H9 (cell line): ENCODE measurements around the gene LOXHD1. TPM values are rescaled to one million over a fixed set of nuclear protein-coding genes. Genes with fewer than 3 reads are reported as not detected.

ENCODE experiments used
- DNase-seq: peaks from one replicate; pipeline ENCODE4 v3.0.0-alpha.2; 2017
- H2AFZ ChIP-seq: one replicate; pipeline ENCODE4 v1.6.1; 2013; ENCODE audit warnings: mild to moderate bottlenecking, low read length, control low read depth, moderate library complexity
- H2AK5ac ChIP-seq: 2 replicates; pipeline ENCODE4 v1.6.1; 2013; ENCODE audit warnings: low read length, control low read depth, mixed read lengths; ENCODE audit not compliant: insufficient read length
- H2BK120ac ChIP-seq: one replicate; pipeline ENCODE4 v1.6.1; 2013; ENCODE audit warnings: low read depth, mild to moderate bottlenecking, low read length, control low read depth, inconsistent platforms; ENCODE audit not compliant: poor library complexity, severe bottlenecking
- H2BK12ac ChIP-seq: 2 replicates; pipeline ENCODE4 v1.6.1; 2013; ENCODE audit warnings: low read length, control low read depth, mixed read lengths, low read depth; ENCODE audit not compliant: insufficient read length
- H2BK15ac ChIP-seq: 2 replicates; pipeline ENCODE4 v1.6.1; 2013; ENCODE audit warnings: low read depth, low read length, control low read depth
- H2BK20ac ChIP-seq: one replicate; pipeline ENCODE4 v1.6.1; 2013; ENCODE audit warnings: low read depth, mild to moderate bottlenecking, low read length, control low read depth, inconsistent platforms; ENCODE audit not compliant: poor library complexity, severe bottlenecking
- H2BK5ac ChIP-seq: 2 replicates; pipeline ENCODE4 v1.6.1; 2013; ENCODE audit warnings: low read length, control low read depth, mixed read lengths; ENCODE audit not compliant: insufficient read length
- H3K14ac ChIP-seq: 2 replicates; pipeline ENCODE4 v1.6.1; 2013; ENCODE audit warnings: low read length, control low read depth; ENCODE audit not compliant: insufficient read depth
- H3K18ac ChIP-seq: 2 replicates; pipeline ENCODE4 v1.6.1; 2013; ENCODE audit warnings: low read depth, mild to moderate bottlenecking, mixed read lengths, low read length, control low read depth; ENCODE audit not compliant: insufficient read length
- H3K23ac ChIP-seq: 2 replicates; pipeline ENCODE4 v1.6.1; 2013; ENCODE audit warnings: low read length, control low read depth, mixed read lengths, low read depth; ENCODE audit not compliant: insufficient read length
- H3K23me2 ChIP-seq: 2 replicates; pipeline ENCODE4 v1.6.1; 2013; ENCODE audit warnings: low read depth, mild to moderate bottlenecking, mixed read lengths, low read length, control low read depth; ENCODE audit not compliant: insufficient read length, poor library complexity, severe bottlenecking
- H3K27ac ChIP-seq: 2 replicates; pipeline ENCODE4 v1.5.1; 2013; ENCODE audit warnings: low read length, control low read depth, mixed read lengths, low read depth; ENCODE audit not compliant: insufficient read length
- H3K27me3 ChIP-seq: 2 replicates; pipeline ENCODE4 v1.6.1; 2013; ENCODE audit warnings: low read length, control low read depth, inconsistent platforms; ENCODE audit not compliant: insufficient read depth
- H3K4ac ChIP-seq: 2 replicates; pipeline ENCODE4 v1.6.1; 2013; ENCODE audit warnings: low read depth, mild to moderate bottlenecking, control low read depth, inconsistent platforms, low read length, moderate library complexity
- H3K4me1 ChIP-seq: 2 replicates; pipeline ENCODE4 v1.6.1; 2013; ENCODE audit warnings: low read length, control low read depth, inconsistent platforms; ENCODE audit not compliant: insufficient read depth
- H3K4me2 ChIP-seq: 2 replicates; pipeline ENCODE4 v1.6.1; 2013; ENCODE audit warnings: low read length, control low read depth, mixed read lengths; ENCODE audit not compliant: insufficient read length, insufficient read depth
- H3K56ac ChIP-seq: 2 replicates; pipeline ENCODE4 v1.6.1; 2013; ENCODE audit warnings: low read depth, mild to moderate bottlenecking, mixed read lengths, low read length, control low read depth; ENCODE audit not compliant: insufficient read length
- H3K79me1 ChIP-seq: 2 replicates; pipeline ENCODE4 v1.6.1; 2013; ENCODE audit warnings: low read depth, mild to moderate bottlenecking, moderate library complexity, low read length, control low read depth, inconsistent platforms; ENCODE audit not compliant: insufficient read depth, poor library complexity, severe bottlenecking
- H3K79me2 ChIP-seq: 2 replicates; pipeline ENCODE4 v1.6.1; 2013; ENCODE audit warnings: low read length, control low read depth, inconsistent platforms; ENCODE audit not compliant: insufficient read depth
- H3K9ac ChIP-seq: 2 replicates; pipeline ENCODE4 v1.6.1; 2013; ENCODE audit warnings: low read length, control low read depth, mixed read lengths; ENCODE audit not compliant: insufficient read length; ENCODE audit errors: extremely low read depth
- H3K9me3 ChIP-seq: one replicate; pipeline ENCODE4 v1.6.1; 2013; ENCODE audit warnings: low read depth, low read length, inconsistent platforms; ENCODE audit not compliant: control insufficient read depth
- H3T11ph ChIP-seq: one replicate; pipeline ENCODE4 v1.6.1; 2013; ENCODE audit warnings: mild to moderate bottlenecking, low read length, control low read depth, inconsistent platforms
- H4K20me1 ChIP-seq: one replicate; pipeline ENCODE4 v1.6.1; 2013; ENCODE audit not compliant: control insufficient read depth, insufficient read length, insufficient read depth
- H4K5ac ChIP-seq: 2 replicates; pipeline ENCODE4 v1.6.1; 2013; ENCODE audit warnings: low read depth, mild to moderate bottlenecking, mixed read lengths, low read length, control low read depth; ENCODE audit not compliant: insufficient read length
- H4K8ac ChIP-seq: replicated peaks from 2 replicates; pipeline ENCODE4 v1.6.1; 2013; ENCODE audit warnings: low read length, control low read depth, mixed read lengths, low read depth; ENCODE audit not compliant: insufficient read length
- H4K91ac ChIP-seq: 2 replicates; pipeline ENCODE4 v1.6.1; 2013; ENCODE audit warnings: low read depth, mild to moderate bottlenecking, moderate library complexity, mixed read lengths, low read length, control low read depth; ENCODE audit not compliant: insufficient read length
- H3K27ac Mint-ChIP-seq, 3 experiments: 2 replicates in 2 of 3; 3 replicates in 1 of 3; pipeline ENCODE4 v1.8.0; 2020 to 2021; ENCODE audit warnings: mixed read lengths in 3 of 3, mild to moderate bottlenecking in 1 of 3, moderate library complexity in 1 of 3
- H3K27me3 Mint-ChIP-seq: 2 replicates; pipeline ENCODE4 v1.8.0; 2021; ENCODE audit warnings: low read depth, mild to moderate bottlenecking, moderate library complexity, mixed read lengths
- H3K36me3 Mint-ChIP-seq, 3 experiments: 2 replicates in 2 of 3; 3 replicates in 1 of 3; pipeline ENCODE4 v1.8.0; 2020 to 2021; ENCODE audit warnings: low read depth in 3 of 3, mixed read lengths in 3 of 3; ENCODE audit not compliant: insufficient read depth in 1 of 3
- H3K4me1 Mint-ChIP-seq, 2 experiments: 2 replicates each; pipeline ENCODE4 v1.8.0; 2020; ENCODE audit warnings: mixed read lengths in 2 of 2
- H3K4me3 Mint-ChIP-seq, 2 experiments: 2 replicates in 1 of 2; 3 replicates in 1 of 2; pipeline ENCODE4 v1.8.0; 2020 to 2021; ENCODE audit warnings: mild to moderate bottlenecking in 2 of 2, mixed read lengths in 2 of 2, moderate library complexity in 1 of 2
- H3K9me3 Mint-ChIP-seq, 2 experiments: 2 replicates in 1 of 2; 3 replicates in 1 of 2; pipeline ENCODE4 v1.8.0; 2020; ENCODE audit warnings: mild to moderate bottlenecking in 2 of 2, mixed read lengths in 2 of 2, moderate library complexity in 1 of 2
- CTCF ChIP-seq: fragments of 200-600 bp; sonication (generic); conservative IDR thresholded peaks from 3 replicates; pipeline ENCODE4 v1.8.0; 2021; ENCODE audit warnings: antibody characterized with exemption, mild to moderate bottlenecking
- WGBS: extraction: QIAGEN DNeasy Blood & Tissue Kit; methylation state at CpG from one replicate; pipeline ENCODE4 v1.1.7; 2013; ENCODE audit warnings: missing lambda C conversion rate, low lambda C conversion rate, mixed read lengths; ENCODE audit not compliant: insufficient read length; ENCODE audit errors: extremely low coverage; 5-methylcytosine and 5-hydroxymethylcytosine counted together
- total RNA-seq: library from RNA; stranded (reverse); gene quantifications from 2 replicates; pipeline ENCODE4 v1.2.1, GENCODE V29; 2021

Gene LOXHD1
- total RNA-seq, 1 experiment from 2014 or later: 0.07 TPM

- Histone ChIP-seq H2BK15ac (no peak overlapping the region), H2BK12ac (no peak overlapping the region), H3K79me2 (no peaks in the 10 kb centered on the region), H3K27ac (no peak overlapping the region), H3K14ac (peak overlapping the region; percentile 22; the same call in 1 of the 2 replicates), H2AFZ (no peak overlapping the region), H3K23ac (no peak overlapping the region), H3K56ac (no peak overlapping the region), H3K18ac (no peak overlapping the region), H4K91ac (no peak overlapping the region), H3K4ac (no peak overlapping the region), H3K4me2 (no peak overlapping the region), H4K5ac (no peak overlapping the region), H2BK120ac (no peak overlapping the region), H3K4me1 (peaks cover 6% of the 10 kb centered on the region), H2BK20ac (no peak overlapping the region), H3K9me3 (no peaks in the 10 kb centered on the region), H3K79me1 (no peaks in the 10 kb centered on the region), H2AK5ac (no peak overlapping the region), H4K8ac (no peak overlapping the region), H2BK5ac (no peak overlapping the region), H3K23me2 (no peaks in the 10 kb centered on the region), H3K9ac (no peak overlapping the region), H3K27me3 (no peaks in the 10 kb centered on the region), H3T11ph (no peak overlapping the region), H4K20me1 (no peaks in the 10 kb centered on the region)
- no peak for TF ChIP-seq CTCF
- H3K27me3 Mint-ChIP-seq: peaks cover 5% of the 10 kb centered on the region
- no peaks in the 10 kb centered on the region; a peak in 1 of 5 replicates for H3K9me3 Mint-ChIP-seq
- H3K4me1 Mint-ChIP-seq: peaks cover 11 to 16% of the 10 kb centered on the region in 2 experiments
- H3K36me3 Mint-ChIP-seq: no peaks in the 10 kb centered on the region; a peak in 1 of 7 replicates
- no CpG with 5 or more reads among the region's 2 CpGs for WGBS
- H3K4me3 Mint-ChIP-seq: no peak overlapping the region
- peak; percentile 23 for DNase-seq
- H3K27ac Mint-ChIP-seq: no peak overlapping the region
Measured at GRCh38 chr18:46485675-46486194, 171.3 kb downstream of the LOXHD1 start.
